CD4-positive, alpha-beta T cell (primary cell): ENCODE results near the gene TRIM44. TPM values are rescaled to one million over a fixed set of nuclear protein-coding genes. Genes with fewer than 3 reads are reported as not detected.

Experiments used
- ATAC-seq: fragments of 200-7000 bp; cut with Tn5 transposase; one replicate; pipeline ENCODE4 v1.10.0; 2022; ENCODE audit warnings: mild to moderate bottlenecking; ENCODE audit not compliant: poor library complexity
- CTCF ChIA-PET: fragments of 350-600 bp; sonication (Branson Sonifier 250); formaldehyde crosslinking; loops from one replicate; lab custom pipeline; 2021; ENCODE audit warnings: antibody characterized with exemption, inconsistent platforms; lab: Charles Lee
- POLR2A ChIA-PET: fragments of 350-600 bp; sonication (Branson Sonifier 250); formaldehyde crosslinking; loops from one replicate; lab custom pipeline; 2021; ENCODE audit warnings: antibody characterized with exemption, inconsistent platforms; lab: Charles Lee
- DNase-seq, 14 experiments: peaks; one replicate each; pipeline ENCODE4 v3.0.0-alpha.2; 2013 to 2020; ENCODE audit warnings: mixed read lengths in 2 of 14
- H3K27ac ChIP-seq, 2 donors: one replicate each; pipeline versions ENCODE4 v1.5.1 to v1.7.0; 2013; ENCODE audit warnings: low read length in 2 of 2, low read depth in 1 of 2, mild to moderate bottlenecking in 1 of 2
- H3K27me3 ChIP-seq, 2 experiments: 1 replicate in 1 of 2; 2 replicates in 1 of 2; pipeline versions ENCODE4 v1.6.1 to v1.7.0; 2013; ENCODE audit warnings: low read length in 2 of 2, control low read depth in 1 of 2, mild to moderate bottlenecking in 1 of 2, moderate library complexity in 1 of 2; ENCODE audit not compliant: insufficient read depth in 2 of 2, control insufficient read depth in 1 of 2
- H3K36me3 ChIP-seq: one replicate; pipeline ENCODE4 v1.6.1; 2013; ENCODE audit warnings: low read length, control low read depth; ENCODE audit not compliant: insufficient read depth
- H3K4me1 ChIP-seq: one replicate; pipeline ENCODE4 v1.6.1; 2013; ENCODE audit warnings: low read length, control low read depth; ENCODE audit not compliant: insufficient read depth
- H3K4me3 ChIP-seq: one replicate; pipeline ENCODE4 v1.5.1; 2013; ENCODE audit warnings: mild to moderate bottlenecking, low read length, moderate library complexity
- H3K9me3 ChIP-seq, 2 experiments: 1 replicate in 1 of 2; 2 replicates in 1 of 2; pipeline versions ENCODE4 v1.6.1 to v1.7.0; 2013; ENCODE audit warnings: low read length in 2 of 2, mild to moderate bottlenecking in 2 of 2, control low read depth in 1 of 2, moderate library complexity in 1 of 2; ENCODE audit not compliant: control insufficient read depth in 1 of 2, insufficient read depth in 1 of 2
- H3K27ac Mint-ChIP-seq: one replicate; pipeline ENCODE4 v1.8.0; 2020; ENCODE audit warnings: mixed read lengths
- H3K27me3 Mint-ChIP-seq: one replicate; pipeline ENCODE4 v1.8.0; 2021; ENCODE audit warnings: mixed read lengths
- H3K36me3 Mint-ChIP-seq: one replicate; pipeline ENCODE4 v1.8.0; 2021; ENCODE audit warnings: low read depth, mixed read lengths
- H3K4me1 Mint-ChIP-seq: one replicate; pipeline ENCODE4 v1.8.0; 2021; ENCODE audit warnings: low read depth, mixed read lengths
- H3K4me3 Mint-ChIP-seq: one replicate; pipeline ENCODE4 v1.8.0; 2020; ENCODE audit warnings: mild to moderate bottlenecking, mixed read lengths
- H3K9me3 Mint-ChIP-seq: one replicate; pipeline ENCODE4 v1.8.0; 2020; ENCODE audit warnings: mixed read lengths
- CTCF ChIP-seq: fragments of 200-600 bp; IDR thresholded peaks from one replicate; pipeline ENCODE4 v1.8.0; 2022; ENCODE audit warnings: antibody characterized with exemption, mild to moderate bottlenecking
- intact Hi-C, 2 experiments: fragments of 100-400 bp; cut with DNase I in 1 of 2; cut with micrococcal nuclease in 1 of 2; formaldehyde crosslinking; loops; one replicate each; pipeline versions ENCODE4 v1.15.1 to v1.9.0; 2023 to 2025; cut with DNase I, micrococcal nuclease
- total RNA-seq, 174 experiments: library from RNA in 2 of 174; stranded (reverse) in 2 of 174; gene quantifications; one replicate each; pipeline ENCODE4 v1.2.3 and lab custom pipeline; 2021 to 2026

TRIM44 gene
- total RNA-seq, 2 experiments from 2014 or later, result 32.1 to 36.7 TPM

- peaks cover 9% of the 10 kb centered on the region for H3K36me3 Mint-ChIP-seq
- TF ChIP-seq CTCF, result no peak
- H3K27ac Mint-ChIP-seq, result no peak overlapping the region
- ChIA-PET POLR2A (no interaction called here), CTCF (no interaction called here)
- peaks cover 75% of the 10 kb centered on the region for H3K4me1 Mint-ChIP-seq
- no peaks in the 10 kb centered on the region for H3K9me3 Mint-ChIP-seq
- ATAC-seq (no peak), DNase-seq (no peak)
- Histone ChIP-seq H3K27ac (no peak overlapping the region), H3K4me1 (peaks cover 5% of the 10 kb centered on the region), H3K36me3 (no peaks in the 10 kb centered on the region), H3K27me3 (no peaks in the 10 kb centered on the region), H3K4me3 (no peak overlapping the region), H3K9me3 (no peaks in the 10 kb centered on the region)
- H3K4me3 Mint-ChIP-seq, result no peak overlapping the region
- intact Hi-C loops, result no loop called here
- no peaks in the 10 kb centered on the region for H3K27me3 Mint-ChIP-seq
Measured at GRCh38 chr11:35787013-35787504, 124.5 kb downstream of the TRIM44 start.

GRCh38 chr11:35787626-35788025 is 125.1 kb downstream of the TRIM44 start:
- H3K27ac Mint-ChIP-seq, result no peak overlapping the region
- ATAC-seq (no peak), DNase-seq (no peak)
- TF ChIP-seq CTCF, result no peak
- POLR2A ChIA-PET, result no interaction called here
- CTCF ChIA-PET, result no interaction called here
- Histone ChIP-seq H3K4me3 (no peak overlapping the region), H3K9me3 (no peaks in the 10 kb centered on the region), H3K36me3 (no peaks in the 10 kb centered on the region), H3K27ac (no peak overlapping the region), H3K27me3 (no peaks in the 10 kb centered on the region), H3K4me1 (peaks cover 5% of the 10 kb centered on the region)
- peaks cover 15% of the 10 kb centered on the region for H3K36me3 Mint-ChIP-seq
- peaks cover 73% of the 10 kb centered on the region for H3K4me1 Mint-ChIP-seq
- no peaks in the 10 kb centered on the region for H3K27me3 Mint-ChIP-seq
- intact Hi-C loops, result no loop called here
- H3K4me3 Mint-ChIP-seq, result no peak overlapping the region
- no peaks in the 10 kb centered on the region for H3K9me3 Mint-ChIP-seq

- H3K27me3 ChIP-seq, result no peaks in the 10 kb centered on the region
- no peaks in the 10 kb centered on the region for H3K9me3 ChIP-seq
- peaks cover 27% of the 10 kb centered on the region for H3K36me3 Mint-ChIP-seq
- no peak overlapping the region for H3K27ac Mint-ChIP-seq
- CTCF ChIA-PET, result interaction anchor here (2.1 kb wide), 1 partner anchor 31 kb away, joined by 6 read pairs; no protein-coding TSS in a partner anchor
- H3K27me3 Mint-ChIP-seq, result no peaks in the 10 kb centered on the region
- no peak overlapping the region for H3K4me3 Mint-ChIP-seq
- H3K4me1 ChIP-seq, result no peaks in the 10 kb centered on the region
- peaks cover 2% of the 10 kb centered on the region for H3K36me3 ChIP-seq
- H3K4me3 ChIP-seq, result no peak overlapping the region
- H3K27ac ChIP-seq, result no peak overlapping the region
- ATAC-seq (no peak), DNase-seq (no peak)
- no peaks in the 10 kb centered on the region for H3K9me3 Mint-ChIP-seq
- peaks cover 51% of the 10 kb centered on the region for H3K4me1 Mint-ChIP-seq
- POLR2A ChIA-PET, result no interaction called here
- intact Hi-C loops, result no loop called here
- TF ChIP-seq CTCF, result no peak
Measured at GRCh38 chr11:35791088-35791958, 128.7 kb downstream of the TRIM44 start.
